ENCODE data around the gene VRK1.

The VRK1 gene

GRCh38 chr14:96901227-96901626 is 104.0 kb downstream of the VRK1 start:
- Histone ChIP-seq H3K27ac (ENCODE audit: low read length) (no peak overlapping the region), H3K4me1 (ENCODE audit: control insufficient read depth, insufficient read depth, low read length) (peaks cover 2% of the 10 kb centered on the region; the same call in 1 of the 2 replicates), H3K9me3 (ENCODE audit: control insufficient read depth, insufficient read depth, low read length) (no peaks in the 10 kb centered on the region), H3K36me3 (ENCODE audit: control insufficient read depth, insufficient read depth, low read length) (no peaks in the 10 kb centered on the region), H3K27me3 (ENCODE audit: control insufficient read depth, insufficient read depth, low read length) (no peaks in the 10 kb centered on the region), H3K4me3 (ENCODE audit: low read length) (no peak overlapping the region)
- no CpG with 5 or more reads among the region's 3 CpGs for WGBS (ENCODE audit: insufficient coverage, insufficient read length)
- DNase-seq (ENCODE audit: low read depth, low spot score): no peak

GRCh38 chr14:96902004-96902403 is 104.8 kb downstream of the VRK1 start:
- no CpG with 5 or more reads among the region's 3 CpGs for WGBS (ENCODE audit: insufficient coverage, insufficient read length)
- Histone ChIP-seq H3K4me1 (ENCODE audit: control insufficient read depth, insufficient read depth, low read length) (peaks cover 2% of the 10 kb centered on the region; the same call in 1 of the 2 replicates), H3K36me3 (ENCODE audit: control insufficient read depth, insufficient read depth, low read length) (no peaks in the 10 kb centered on the region)

DNA sequence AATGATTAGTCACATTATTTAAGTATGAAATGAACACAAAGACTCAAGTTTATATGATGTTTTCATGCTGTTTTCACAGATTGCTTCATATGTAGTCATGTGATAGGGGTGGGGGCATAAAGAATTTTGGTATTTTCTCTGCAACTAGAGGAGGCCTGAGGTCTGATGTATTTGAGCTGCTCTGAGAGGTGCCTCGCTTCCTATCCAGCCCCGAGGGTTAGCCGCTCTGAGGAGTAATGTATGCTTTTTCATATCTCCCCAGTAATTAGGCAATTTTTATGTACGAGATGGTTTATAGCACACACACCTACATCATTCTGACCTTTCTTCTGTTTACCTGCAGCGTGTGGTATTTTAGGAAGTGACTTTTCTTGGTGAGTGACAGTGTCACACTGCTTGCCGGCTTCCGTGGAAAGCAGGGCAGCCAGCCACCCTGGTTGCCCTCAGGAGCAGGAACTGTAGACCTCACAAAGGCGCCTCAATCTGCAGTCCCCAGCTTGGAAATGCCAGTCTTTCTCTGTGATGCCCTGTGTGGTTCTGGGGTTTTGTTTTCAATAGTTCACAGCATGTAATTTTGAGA is 106.4 kb downstream of the VRK1 start:
- Histone ChIP-seq H3K9me3 (ENCODE audit: control insufficient read depth, insufficient read depth, low read length) (no peaks in the 10 kb centered on the region), H3K36me3 (ENCODE audit: control insufficient read depth, insufficient read depth, low read length) (no peaks in the 10 kb centered on the region), H3K27ac (ENCODE audit: low read length) (no peak overlapping the region), H3K4me1 (ENCODE audit: control insufficient read depth, insufficient read depth, low read length) (peaks cover 2% of the 10 kb centered on the region; the same call in 1 of the 2 replicates), H3K4me3 (ENCODE audit: low read length) (no peak overlapping the region), H3K27me3 (ENCODE audit: control insufficient read depth, insufficient read depth, low read length) (no peaks in the 10 kb centered on the region)
- WGBS (ENCODE audit: insufficient coverage, insufficient read length): no CpG with 5 or more reads among the region's 8 CpGs
- no peak for DNase-seq (ENCODE audit: low read depth, low spot score)

More at GRCh38 chr14:96902004-96902403, 104.8 kb downstream of the VRK1 start:
- Histone ChIP-seq H3K4me3 (ENCODE audit: low read length) (no peak overlapping the region), H3K9me3 (ENCODE audit: control insufficient read depth, insufficient read depth, low read length) (no peaks in the 10 kb centered on the region), H3K27me3 (ENCODE audit: control insufficient read depth, insufficient read depth, low read length) (no peaks in the 10 kb centered on the region), H3K27ac (ENCODE audit: low read length) (no peak overlapping the region)
- no peak for DNase-seq (ENCODE audit: low read depth, low spot score)

DNA sequence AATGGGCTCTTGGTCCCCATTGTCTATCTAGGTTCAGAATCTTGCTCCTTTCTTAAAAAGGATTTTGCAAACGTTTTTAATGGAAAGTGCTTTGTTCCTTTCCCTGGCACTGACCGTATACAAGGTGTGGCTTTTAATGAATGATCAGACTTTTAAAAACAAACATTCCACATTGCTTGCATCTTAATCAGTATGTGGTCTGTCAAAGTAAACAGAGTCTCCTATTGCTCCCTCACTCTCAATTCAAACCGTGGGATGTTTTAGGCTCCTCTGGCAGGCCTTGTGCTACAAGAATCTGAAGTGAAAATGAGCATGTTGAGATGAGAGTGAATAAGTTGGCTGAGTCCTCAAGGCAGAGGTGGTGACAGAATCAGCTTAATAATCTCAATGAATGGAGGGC is 107.0 kb downstream of the VRK1 start:
- Histone ChIP-seq H3K4me1 (ENCODE audit: control insufficient read depth, insufficient read depth, low read length) (peaks cover 2% of the 10 kb centered on the region; the same call in 1 of the 2 replicates), H3K36me3 (ENCODE audit: control insufficient read depth, insufficient read depth, low read length) (no peaks in the 10 kb centered on the region), H3K9me3 (ENCODE audit: control insufficient read depth, insufficient read depth, low read length) (no peaks in the 10 kb centered on the region), H3K27me3 (ENCODE audit: control insufficient read depth, insufficient read depth, low read length) (no peaks in the 10 kb centered on the region), H3K4me3 (ENCODE audit: low read length) (no peak overlapping the region), H3K27ac (ENCODE audit: low read length) (no peak overlapping the region)
- no CpG with 5 or more reads among the region's 3 CpGs for WGBS (ENCODE audit: insufficient coverage, insufficient read length)
- no peak for DNase-seq (ENCODE audit: low read depth, low spot score)

DNA sequence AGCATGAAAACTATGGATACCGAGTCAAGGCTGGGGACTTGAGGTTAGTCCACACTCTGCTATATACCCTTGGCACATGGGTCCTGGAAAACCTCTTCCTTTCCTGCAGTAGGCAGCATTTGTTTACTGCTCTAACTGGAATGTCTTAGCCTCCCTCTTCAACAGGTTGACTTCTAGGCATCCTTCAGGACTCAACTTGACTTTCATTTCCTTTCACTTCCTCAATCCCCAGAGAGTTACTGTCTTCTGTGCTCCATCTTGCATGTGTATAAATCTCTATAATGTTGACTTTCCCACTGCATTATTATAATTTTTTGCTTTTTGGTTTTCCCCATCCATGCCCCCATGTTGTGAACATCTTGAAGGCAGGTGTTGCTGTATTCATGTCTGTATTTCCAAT is 107.9 kb downstream of the VRK1 start:
- no CpG with 5 or more reads among the region's 1 CpG for WGBS (ENCODE audit: insufficient coverage, insufficient read length)

DNA sequence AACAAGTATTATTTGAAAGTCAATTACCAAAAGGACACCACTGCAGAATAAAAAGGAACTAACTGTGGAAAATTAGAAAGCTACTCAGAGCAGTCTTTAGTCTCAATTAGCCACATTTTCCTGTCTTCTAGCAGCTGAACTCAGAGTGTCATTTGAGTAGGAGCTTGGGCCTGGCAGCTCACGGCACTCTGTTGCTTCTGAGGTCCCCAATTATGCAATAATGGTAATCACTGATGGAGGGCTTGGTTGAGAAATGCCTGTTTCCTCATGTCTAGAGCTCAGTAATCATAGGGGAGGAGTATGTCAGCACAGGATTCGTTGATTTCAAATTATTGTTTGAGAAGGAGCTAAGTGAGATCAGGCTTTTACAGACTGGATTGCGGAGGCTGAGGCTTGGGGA is 108.6 kb downstream of the VRK1 start:
- WGBS (ENCODE audit: insufficient coverage, insufficient read length): no CpG with 5 or more reads among the region's 3 CpGs
- Histone ChIP-seq H3K4me3 (ENCODE audit: low read length) (no peak overlapping the region), H3K36me3 (ENCODE audit: control insufficient read depth, insufficient read depth, low read length) (no peaks in the 10 kb centered on the region), H3K27me3 (ENCODE audit: control insufficient read depth, insufficient read depth, low read length) (no peaks in the 10 kb centered on the region), H3K27ac (ENCODE audit: low read length) (no peak overlapping the region), H3K9me3 (ENCODE audit: control insufficient read depth, insufficient read depth, low read length) (no peaks in the 10 kb centered on the region), H3K4me1 (ENCODE audit: control insufficient read depth, insufficient read depth, low read length) (peaks cover 2% of the 10 kb centered on the region; the same call in 1 of the 2 replicates)
- no peak for DNase-seq (ENCODE audit: low read depth, low spot score)

More for the DNA sequence above, 107.9 kb downstream of the VRK1 start:
- H3K27me3 ChIP-seq (ENCODE audit: control insufficient read depth, insufficient read depth, low read length): no peaks in the 10 kb centered on the region
- peaks cover 2% of the 10 kb centered on the region; the same call in 1 of the 2 replicates for H3K4me1 ChIP-seq (ENCODE audit: control insufficient read depth, insufficient read depth, low read length)
- no peaks in the 10 kb centered on the region for H3K36me3 ChIP-seq (ENCODE audit: control insufficient read depth, insufficient read depth, low read length)
- no peaks in the 10 kb centered on the region for H3K9me3 ChIP-seq (ENCODE audit: control insufficient read depth, insufficient read depth, low read length)
- H3K4me3 ChIP-seq (ENCODE audit: low read length): no peak overlapping the region
- DNase-seq (ENCODE audit: low read depth, low spot score): no peak
- H3K27ac ChIP-seq (ENCODE audit: low read length): no peak overlapping the region

GRCh38 chr14:96906434-96906833 is 109.3 kb downstream of the VRK1 start:
- no peak for DNase-seq (ENCODE audit: low read depth, low spot score)
- Histone ChIP-seq H3K4me1 (ENCODE audit: control insufficient read depth, insufficient read depth, low read length) (peaks cover 2% of the 10 kb centered on the region; the same call in 1 of the 2 replicates), H3K36me3 (ENCODE audit: control insufficient read depth, insufficient read depth, low read length) (no peaks in the 10 kb centered on the region), H3K4me3 (ENCODE audit: low read length) (no peak overlapping the region), H3K27me3 (ENCODE audit: control insufficient read depth, insufficient read depth, low read length) (no peaks in the 10 kb centered on the region), H3K27ac (ENCODE audit: low read length) (no peak overlapping the region), H3K9me3 (ENCODE audit: control insufficient read depth, insufficient read depth, low read length) (no peaks in the 10 kb centered on the region)
- WGBS (ENCODE audit: insufficient coverage, insufficient read length): no CpG with 5 or more reads among the region's 1 CpG

DNA sequence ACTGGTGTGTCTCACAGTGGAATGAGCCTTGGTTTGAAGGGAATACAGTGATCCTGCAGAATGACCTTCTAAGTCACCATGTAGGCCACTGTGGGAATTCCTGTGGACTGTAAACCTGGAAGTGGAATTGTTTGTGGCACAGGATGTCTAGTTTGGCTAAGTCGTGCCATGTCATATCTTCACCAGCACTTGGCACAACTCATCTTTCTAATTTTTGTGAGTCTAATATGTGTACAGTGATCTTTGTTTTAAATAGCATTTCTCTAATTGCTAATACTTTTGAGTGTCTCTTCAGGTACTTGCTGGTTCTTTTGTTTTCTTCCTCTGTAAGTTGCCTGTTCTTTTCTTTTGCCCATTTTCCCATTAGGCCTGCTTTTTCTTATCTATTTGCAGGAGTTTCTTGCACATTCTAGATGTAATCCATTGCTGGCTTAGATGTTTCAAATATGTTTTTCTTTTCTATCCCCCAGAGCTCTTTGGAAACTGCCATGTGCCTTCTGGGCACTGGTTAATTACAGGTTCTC is 112.7 kb downstream of the VRK1 start:
- H3K4me3 ChIP-seq (ENCODE audit: low read length): no peak overlapping the region
- no peak for DNase-seq (ENCODE audit: low read depth, low spot score)
- no peaks in the 10 kb centered on the region for H3K36me3 ChIP-seq (ENCODE audit: control insufficient read depth, insufficient read depth, low read length)
- H3K4me1 ChIP-seq (ENCODE audit: control insufficient read depth, insufficient read depth, low read length): no peaks in the 10 kb centered on the region
- no peaks in the 10 kb centered on the region for H3K27me3 ChIP-seq (ENCODE audit: control insufficient read depth, insufficient read depth, low read length)
- H3K9me3 ChIP-seq (ENCODE audit: control insufficient read depth, insufficient read depth, low read length): no peaks in the 10 kb centered on the region
- no peak overlapping the region for H3K27ac ChIP-seq (ENCODE audit: low read length)
- no CpG with 5 or more reads among the region's 1 CpG for WGBS (ENCODE audit: insufficient coverage, insufficient read length)

DNA sequence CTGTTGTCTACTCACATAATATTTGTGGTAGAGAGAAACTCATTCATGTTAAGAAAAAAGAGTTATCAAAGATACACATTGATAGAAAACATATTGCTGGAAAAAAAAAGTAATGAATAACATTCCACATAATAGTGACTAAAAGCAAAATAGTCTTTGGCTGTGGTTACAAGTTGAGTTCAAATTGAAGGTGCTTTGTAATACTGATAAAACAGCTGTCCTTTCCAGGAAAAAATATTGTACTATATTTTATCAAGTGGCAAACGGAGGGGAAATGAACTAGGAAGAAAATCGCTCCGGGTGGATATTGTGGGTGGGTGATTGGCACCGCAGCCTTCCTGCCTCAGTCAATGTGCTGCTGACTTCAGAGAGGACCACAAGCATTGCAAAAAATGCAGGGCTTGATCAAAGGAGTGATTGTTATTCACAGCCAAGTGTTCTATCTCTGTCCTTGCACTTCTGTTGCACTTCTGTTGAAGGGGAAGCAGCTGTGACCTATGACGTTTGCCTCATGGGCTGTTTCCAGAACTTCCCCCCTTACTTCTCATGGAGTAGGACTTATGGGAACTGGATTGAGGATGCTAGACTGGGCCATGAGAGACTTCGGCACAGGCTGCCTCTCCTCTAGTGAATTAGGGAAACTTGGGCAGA is 114.4 kb downstream of the VRK1 start:
- no peaks in the 10 kb centered on the region for H3K9me3 ChIP-seq (ENCODE audit: control insufficient read depth, insufficient read depth, low read length)

DNA sequence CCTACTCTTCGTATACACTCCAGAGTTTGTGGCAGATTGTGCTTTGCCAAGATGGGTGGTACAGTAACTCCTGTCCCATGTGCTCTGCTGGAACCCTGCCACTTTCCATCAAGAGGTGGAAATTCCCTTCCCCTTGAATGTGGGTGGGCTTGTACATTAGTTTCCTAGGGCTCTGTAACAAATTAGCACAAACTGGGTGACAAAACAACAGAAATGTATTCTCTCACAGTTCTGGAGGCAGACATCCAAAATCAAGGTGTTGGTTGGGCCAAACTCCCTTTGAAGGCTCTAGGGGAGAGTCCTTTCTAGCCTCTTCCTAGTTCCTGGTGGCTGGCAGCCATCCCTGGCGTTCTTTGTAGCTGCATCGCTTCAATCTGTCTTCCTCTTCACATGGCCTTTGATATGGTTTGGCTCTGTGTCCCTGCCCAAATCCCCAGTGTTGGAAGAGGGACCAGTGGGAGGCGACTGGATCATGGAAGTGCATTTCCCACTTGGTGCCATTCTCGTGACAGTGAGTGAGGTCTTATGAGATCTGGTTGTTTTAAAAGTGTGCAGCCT is 117.5 kb downstream of the VRK1 start:
- H3K9me3 ChIP-seq (ENCODE audit: control insufficient read depth, insufficient read depth, low read length): no peaks in the 10 kb centered on the region
- no peaks in the 10 kb centered on the region for H3K27me3 ChIP-seq (ENCODE audit: control insufficient read depth, insufficient read depth, low read length)
- H3K36me3 ChIP-seq (ENCODE audit: control insufficient read depth, insufficient read depth, low read length): no peaks in the 10 kb centered on the region
- no CpG with 5 or more reads among the region's 5 CpGs for WGBS (ENCODE audit: insufficient coverage, insufficient read length)
- H3K27ac ChIP-seq (ENCODE audit: low read length): no peak overlapping the region
- no peaks in the 10 kb centered on the region for H3K4me1 ChIP-seq (ENCODE audit: control insufficient read depth, insufficient read depth, low read length)
- no peak overlapping the region for H3K4me3 ChIP-seq (ENCODE audit: low read length)
- no peak for DNase-seq (ENCODE audit: low read depth, low spot score)

More for the DNA sequence above, 114.4 kb downstream of the VRK1 start:
- Histone ChIP-seq H3K4me3 (ENCODE audit: low read length) (no peak overlapping the region), H3K27ac (ENCODE audit: low read length) (no peak overlapping the region), H3K27me3 (ENCODE audit: control insufficient read depth, insufficient read depth, low read length) (no peaks in the 10 kb centered on the region), H3K4me1 (ENCODE audit: control insufficient read depth, insufficient read depth, low read length) (no peaks in the 10 kb centered on the region), H3K36me3 (ENCODE audit: control insufficient read depth, insufficient read depth, low read length) (no peaks in the 10 kb centered on the region)
- WGBS (ENCODE audit: insufficient coverage, insufficient read length): no CpG with 5 or more reads among the region's 6 CpGs
- no peak for DNase-seq (ENCODE audit: low read depth, low spot score)
